OCI-LY3 (cell line): ENCODE results near the gene CISH.

Source experiments
- CTCF ChIP-seq: fragments of 200-600, 300-600 bp; sonication (generic); IDR thresholded peaks from 2 replicates; pipeline ENCODE4 v1.5.1; 2014; ENCODE audit warnings: antibody characterized with exemption, low read length, low read depth
- EZH2phosphoT487 ChIP-seq: fragments of 200-600 bp; shearing (Covaris generic); IDR thresholded peaks from 2 replicates; pipeline ENCODE4 v1.6.1; 2018; ENCODE audit warnings: antibody characterized with exemption, mixed run types, low read depth

GRCh38 chr3:50616770-50617095 lies 5.2 kb upstream of the CISH start:
- TF ChIP-seq CTCF (no peak), EZH2phosphoT487 (no peak)
